C4-2B (cell line): Measurements from ENCODE around the gene HS6ST3.

Source experiments
- CTCF ChIP-seq: fragments of 450-650 bp; conservative IDR thresholded peaks from 2 replicates; pipeline ENCODE4 v1.5.1; 2017; ENCODE audit warnings: mild to moderate bottlenecking
- ZFX ChIP-seq: fragments of 450-650 bp; IDR thresholded peaks from 2 replicates; pipeline ENCODE4 v1.6.1; 2017

DNA sequence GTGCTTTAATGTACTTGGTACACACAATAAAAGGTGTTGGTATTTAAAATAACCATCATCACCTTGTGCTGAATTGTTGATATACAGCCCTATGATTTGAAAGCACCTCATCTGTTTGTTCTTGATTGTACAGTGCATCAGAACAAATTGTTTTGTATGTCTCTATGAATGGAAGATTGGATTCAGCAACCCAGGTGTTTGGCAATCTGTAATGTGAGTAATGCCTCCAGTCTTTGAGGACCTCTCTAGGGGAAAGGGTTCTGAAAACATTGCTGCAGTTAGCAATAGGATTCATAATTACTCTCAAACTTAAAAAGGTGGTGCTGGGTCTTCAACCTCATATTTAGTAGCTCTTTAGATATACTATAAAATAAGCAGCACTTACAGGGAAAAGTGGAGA is 562.6 kb downstream of the HS6ST3 start:
- TF ChIP-seq CTCF (no peak), ZFX (no peak)
